AG10803 (cell line): Measurements from ENCODE around the gene NIT2.

ENCODE experiments used
- DNase-seq: peaks from one replicate; pipeline ENCODE4 v3.0.0; 2010; ENCODE audit warnings: low read depth
- H3K4me3 ChIP-seq: 2 replicates; pipeline ENCODE4 v1.5.1; 2011; ENCODE audit warnings: mild to moderate bottlenecking, low read length, control low read depth
- TF ChIP-seq, protein P1 (sequence below): conservative IDR thresholded peaks from 2 replicates; pipeline ENCODE4 v1.5.1; 2011; ENCODE audit warnings: mild to moderate bottlenecking, low read length, control low read depth, inconsistent platforms

NIT2 gene, protein sequence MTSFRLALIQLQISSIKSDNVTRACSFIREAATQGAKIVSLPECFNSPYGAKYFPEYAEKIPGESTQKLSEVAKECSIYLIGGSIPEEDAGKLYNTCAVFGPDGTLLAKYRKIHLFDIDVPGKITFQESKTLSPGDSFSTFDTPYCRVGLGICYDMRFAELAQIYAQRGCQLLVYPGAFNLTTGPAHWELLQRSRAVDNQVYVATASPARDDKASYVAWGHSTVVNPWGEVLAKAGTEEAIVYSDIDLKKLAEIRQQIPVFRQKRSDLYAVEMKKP

DNA sequence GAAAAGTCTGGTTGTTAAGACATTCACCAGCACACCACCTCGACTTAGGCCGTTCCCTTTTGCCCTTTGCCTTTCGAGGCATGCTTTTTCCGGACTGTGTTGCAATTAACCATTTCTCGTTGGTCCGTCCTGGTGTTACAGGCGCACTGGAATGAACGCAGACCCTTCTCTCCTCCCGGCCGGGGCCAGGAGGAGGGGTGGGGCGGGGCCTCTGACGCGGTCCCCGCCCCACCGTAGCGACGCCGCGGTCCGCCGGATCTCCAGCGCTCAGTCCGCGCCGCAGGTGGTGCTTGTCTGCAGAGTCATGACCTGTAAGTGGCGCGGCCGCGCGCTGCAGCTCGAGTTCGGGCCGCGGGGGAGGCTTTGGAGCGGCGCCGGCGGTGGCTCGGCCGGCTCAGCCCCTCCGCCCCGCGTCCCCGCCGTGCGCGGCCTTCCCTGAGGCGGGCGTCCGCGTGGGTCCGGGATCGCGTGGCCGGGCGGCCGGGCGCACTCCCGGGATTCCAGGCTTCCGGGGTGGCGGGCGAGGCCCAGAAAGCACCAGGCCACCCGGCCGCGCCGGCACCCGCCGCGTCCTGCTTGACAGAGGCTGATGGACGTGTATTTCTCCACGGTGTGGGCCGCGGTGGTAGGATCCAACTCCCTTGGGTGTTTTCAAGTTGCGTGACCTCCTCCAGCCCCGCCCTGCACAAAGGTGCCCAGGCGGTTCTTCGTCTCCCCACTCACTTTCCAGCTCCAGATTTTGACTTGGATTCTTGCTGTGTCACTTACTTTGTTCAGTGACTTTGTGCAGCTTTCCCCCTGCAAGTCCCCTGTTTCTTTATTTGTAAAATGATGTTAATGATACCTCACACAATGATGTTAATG lies at the start of gene NIT2:
TSS of gene NIT2 (plus strand) at position 270 of the 864 bp plus-strand sequence. CDS start at position 305, 35 bp downstream.
- peak; percentile 71 for DNase-seq
- TF ChIP-seq, protein P1, sequence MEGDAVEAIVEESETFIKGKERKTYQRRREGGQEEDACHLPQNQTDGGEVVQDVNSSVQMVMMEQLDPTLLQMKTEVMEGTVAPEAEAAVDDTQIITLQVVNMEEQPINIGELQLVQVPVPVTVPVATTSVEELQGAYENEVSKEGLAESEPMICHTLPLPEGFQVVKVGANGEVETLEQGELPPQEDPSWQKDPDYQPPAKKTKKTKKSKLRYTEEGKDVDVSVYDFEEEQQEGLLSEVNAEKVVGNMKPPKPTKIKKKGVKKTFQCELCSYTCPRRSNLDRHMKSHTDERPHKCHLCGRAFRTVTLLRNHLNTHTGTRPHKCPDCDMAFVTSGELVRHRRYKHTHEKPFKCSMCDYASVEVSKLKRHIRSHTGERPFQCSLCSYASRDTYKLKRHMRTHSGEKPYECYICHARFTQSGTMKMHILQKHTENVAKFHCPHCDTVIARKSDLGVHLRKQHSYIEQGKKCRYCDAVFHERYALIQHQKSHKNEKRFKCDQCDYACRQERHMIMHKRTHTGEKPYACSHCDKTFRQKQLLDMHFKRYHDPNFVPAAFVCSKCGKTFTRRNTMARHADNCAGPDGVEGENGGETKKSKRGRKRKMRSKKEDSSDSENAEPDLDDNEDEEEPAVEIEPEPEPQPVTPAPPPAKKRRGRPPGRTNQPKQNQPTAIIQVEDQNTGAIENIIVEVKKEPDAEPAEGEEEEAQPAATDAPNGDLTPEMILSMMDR, result no peak
- H3K4me3 ChIP-seq, result peak within 1 kb of the TSS; percentile 86

DNA sequence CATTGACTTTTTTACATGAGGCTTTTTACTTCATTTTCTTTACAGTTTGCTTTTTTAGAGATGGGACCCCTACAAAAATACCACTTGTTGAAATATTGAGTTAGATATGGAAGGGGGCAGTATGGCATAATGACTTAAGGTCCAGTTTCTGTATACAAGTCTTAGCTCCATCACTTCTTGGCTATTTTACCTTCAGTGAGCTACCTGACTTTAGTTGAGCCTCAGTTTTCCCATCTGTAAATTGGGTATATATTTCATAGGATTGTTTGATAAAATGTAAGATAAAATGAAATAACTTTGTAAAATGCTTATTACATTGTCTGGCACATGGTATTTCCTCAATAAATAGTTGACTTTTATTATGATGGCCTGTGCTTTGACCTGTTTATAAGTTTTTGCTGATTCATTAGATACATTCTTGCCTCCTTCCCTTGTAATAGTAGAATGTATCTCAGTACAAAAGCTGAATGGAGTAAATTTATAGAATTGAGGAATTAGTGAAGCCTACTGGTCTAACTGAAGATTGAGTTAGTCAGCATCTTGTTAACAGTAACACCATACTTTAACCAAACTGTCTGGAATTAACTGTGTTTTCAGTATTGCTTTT lies 46.2 kb upstream of the NIT2 start:
- TF ChIP-seq, protein P1, result no peak
- no peak overlapping the region for H3K4me3 ChIP-seq
- no peak for DNase-seq

DNA sequence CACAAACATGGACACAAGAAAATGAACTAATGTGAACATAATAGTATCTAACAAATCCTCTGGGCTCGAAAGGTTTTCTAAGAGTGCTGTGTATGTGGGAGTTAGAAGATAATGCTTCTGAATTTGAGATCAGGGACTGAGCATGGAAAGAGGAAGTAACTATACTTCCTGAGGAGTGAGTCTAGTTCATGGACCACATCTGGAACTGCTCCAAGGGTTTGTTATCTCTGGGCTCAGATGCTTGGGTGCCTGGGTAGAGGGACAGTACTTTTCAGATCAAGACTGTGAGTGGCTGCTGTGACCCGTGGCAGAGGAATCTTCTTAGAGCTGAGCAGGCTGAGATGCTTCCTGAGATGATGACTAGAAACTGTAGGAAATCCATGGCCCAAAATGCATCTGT lies 45.2 kb upstream of the NIT2 start:
- TF ChIP-seq, protein P1, result no peak
- DNase-seq, result no peak
- no peak overlapping the region for H3K4me3 ChIP-seq

DNA sequence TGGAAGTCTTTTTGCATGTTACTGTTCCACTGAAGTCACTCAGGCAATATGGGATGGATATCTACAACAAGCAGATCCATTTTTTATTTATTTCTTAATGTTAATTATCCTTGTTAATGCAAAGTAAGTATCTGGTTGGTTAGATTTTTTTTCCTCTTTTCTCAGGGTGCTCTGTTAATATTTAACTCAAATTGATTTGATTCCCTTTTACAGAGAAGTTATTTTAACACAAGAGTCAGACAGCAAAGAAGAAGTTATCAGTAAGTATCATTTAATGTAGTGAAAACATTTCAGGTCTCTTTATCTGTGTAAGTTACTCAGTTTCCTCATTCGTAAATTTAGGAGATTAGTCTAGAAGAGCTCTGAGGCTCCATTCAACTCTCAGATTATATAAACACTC lies 39.5 kb upstream of the NIT2 start:
- TF ChIP-seq, protein P1, result no peak
- no peak for DNase-seq
- no peak overlapping the region for H3K4me3 ChIP-seq

DNA sequence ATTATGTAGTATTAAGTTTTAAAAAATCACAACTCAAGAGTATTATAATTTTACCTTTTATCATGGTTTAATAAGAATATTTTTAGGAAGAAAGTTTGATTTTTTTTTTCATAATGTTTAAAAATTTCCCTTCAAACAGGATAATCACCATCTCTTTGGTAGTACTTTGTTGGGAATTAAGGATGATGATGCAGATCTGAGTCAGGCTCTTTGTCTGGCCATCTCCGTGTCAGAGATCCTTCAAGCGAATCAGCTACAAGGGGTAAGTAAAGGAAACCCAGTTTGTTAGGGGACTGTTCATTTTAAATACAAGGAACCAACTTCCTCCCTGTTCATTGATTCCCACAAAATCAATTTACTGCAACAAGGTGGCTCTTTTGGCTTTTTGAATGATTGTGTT lies 36.8 kb upstream of the NIT2 start:
- no peak overlapping the region for H3K4me3 ChIP-seq
- TF ChIP-seq, protein P1, result no peak
- no peak for DNase-seq

DNA sequence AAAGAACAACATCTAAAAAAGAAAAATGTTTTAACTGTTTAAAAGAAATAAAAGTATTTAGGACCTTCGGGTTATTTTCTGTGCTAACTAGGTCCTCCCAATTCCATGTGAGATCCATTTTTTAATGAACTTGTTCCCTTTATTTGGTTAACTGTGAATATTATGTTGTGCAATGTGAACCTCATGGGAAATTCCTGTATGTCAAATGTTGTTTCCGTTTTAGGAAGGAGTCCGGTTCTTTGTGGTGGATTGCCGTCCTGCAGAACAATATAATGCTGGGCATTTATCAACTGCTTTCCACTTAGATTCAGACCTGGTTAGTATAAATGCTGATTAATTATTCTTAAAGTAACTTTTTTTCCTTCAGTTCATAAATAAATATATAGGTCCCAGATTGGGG lies 35.5 kb upstream of the NIT2 start:
- no peak for DNase-seq
- TF ChIP-seq, protein P1, result no peak
- H3K4me3 ChIP-seq, result no peak overlapping the region

DNA sequence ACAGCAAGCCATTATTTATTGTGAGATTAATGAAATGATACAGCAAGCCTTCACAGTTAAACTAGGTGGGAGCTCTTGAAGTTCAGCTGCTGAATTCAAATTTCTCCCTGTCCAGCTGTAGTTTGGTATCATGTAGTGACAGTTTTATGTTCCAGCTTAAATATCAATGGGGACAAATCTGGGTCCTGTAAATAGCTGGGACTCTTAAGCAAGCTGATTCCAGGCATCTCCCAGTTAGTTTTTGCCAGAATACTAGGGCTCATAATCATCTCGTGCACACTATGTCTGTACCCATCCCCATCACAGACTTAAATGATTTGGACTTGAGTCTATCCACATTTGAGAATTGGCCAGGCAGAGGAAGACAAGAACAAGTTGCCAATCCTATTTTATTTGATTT lies 27.9 kb upstream of the NIT2 start:
- DNase-seq, result no peak
- TF ChIP-seq, protein P1, result no peak
- H3K4me3 ChIP-seq, result no peak overlapping the region
